Mucosa of descending colon (tissue), 3 donors: ENCODE results near the gene PARD3B. TPM values are rescaled to one million over a fixed set of nuclear protein-coding genes. Genes with fewer than 3 reads are reported as not detected.

Source experiments
- ATAC-seq: fragments of 200-7000 bp; cut with Tn5 transposase; one replicate; pipeline ENCODE4 v1.9.1; 2020; ENCODE audit warnings: mild to moderate bottlenecking, moderate library complexity
- DNase-seq, 3 donors: peaks; one replicate each; pipeline ENCODE4 v3.0.0-alpha.2; 2020
- H3K36me3 ChIP-seq: fragments of 200-600 bp; one replicate; pipeline ENCODE4 v1.8.0; 2021; ENCODE audit warnings: low read depth, mild to moderate bottlenecking
- H3K4me1 ChIP-seq: fragments of 200-600 bp; one replicate; pipeline ENCODE4 v1.8.0; 2021; ENCODE audit warnings: low read depth, mild to moderate bottlenecking
- H3K4me3 ChIP-seq: fragments of 200-600 bp; one replicate; pipeline ENCODE4 v1.8.0; 2021; ENCODE audit warnings: mild to moderate bottlenecking
- H3K9me3 ChIP-seq: fragments of 200-600 bp; one replicate; pipeline ENCODE4 v1.8.0; 2021; ENCODE audit warnings: mild to moderate bottlenecking
- intact Hi-C, 2 donors: fragments of 100-400 bp; cut with DNase I in 1 of 2; cut with micrococcal nuclease in 1 of 2; formaldehyde crosslinking; loops; one replicate each; pipeline versions ENCODE4 v1.11.0 to v1.11.1; 2022; cut with DNase I, micrococcal nuclease
- total RNA-seq, 3 donors: library from RNA; stranded (reverse); fragmentation: NEBNext Ultra II Directional in 2 of 3; extraction: Animal tissue kit (Norgen Biotek cat#: 25700) in 2 of 3; gene quantifications; one replicate each; pipeline versions ENCODE4 v1.2.1 to v1.2.4, GENCODE V29; 2021 to 2023
- TF ChIP-seq, protein P1 (sequence below): fragments of 200-600 bp; IDR thresholded peaks from one replicate; pipeline ENCODE4 v1.8.0; 2022; ENCODE audit warnings: antibody characterized with exemption, mild to moderate bottlenecking
- donor health status: DM: no; HTN: no; CAD: no; lungs with moderate emphysema.
- donor health status: DM: no; HTN: no; CAD: no.
- donor health status: DM: no; HTN: yes; CAD: no.

Gene PARD3B
- total RNA-seq, 3 donors from 2014 or later = 21.1 to 56.8 (median 44.0) TPM

DNA sequence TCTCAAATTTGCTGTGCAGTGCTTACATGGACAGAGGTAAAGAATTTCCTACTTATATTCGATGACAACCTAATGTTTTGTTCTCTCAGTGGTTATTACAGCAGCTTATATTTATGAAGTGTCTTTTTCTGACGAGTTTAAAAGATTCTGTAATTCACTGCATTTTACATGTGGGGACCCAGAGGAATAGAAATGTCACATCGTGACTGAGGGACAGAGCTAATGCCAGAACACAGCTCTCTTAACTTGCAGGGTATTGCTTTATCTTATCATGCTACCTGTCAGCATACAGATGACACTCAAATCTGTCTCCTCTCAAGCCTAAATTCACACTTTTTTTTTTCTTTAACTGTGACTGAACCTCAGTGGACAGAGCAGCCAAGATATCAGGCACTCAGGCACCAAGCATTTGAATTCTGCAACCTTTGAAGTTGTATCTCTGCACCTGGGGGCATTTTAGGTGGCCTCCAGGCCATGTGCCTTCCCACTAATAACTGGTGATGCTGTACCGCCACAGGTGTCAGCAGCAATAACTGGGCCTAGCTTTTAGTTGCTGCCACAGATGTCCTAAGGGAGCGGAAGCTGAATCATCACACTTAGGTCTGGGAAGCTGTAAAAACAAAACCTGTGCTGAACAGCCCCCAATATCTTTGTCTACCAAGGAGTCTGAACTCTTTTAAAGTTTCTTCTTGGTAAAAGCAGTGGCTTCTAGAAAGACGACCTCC, 821.2 kb downstream of the PARD3B start:
- Histone ChIP-seq H3K36me3 (no peaks in the 10 kb centered on the region), H3K4me3 (no peak overlapping the region), H3K4me1 (no peaks in the 10 kb centered on the region), H3K9me3 (no peaks in the 10 kb centered on the region)
- TF ChIP-seq, protein P1, sequence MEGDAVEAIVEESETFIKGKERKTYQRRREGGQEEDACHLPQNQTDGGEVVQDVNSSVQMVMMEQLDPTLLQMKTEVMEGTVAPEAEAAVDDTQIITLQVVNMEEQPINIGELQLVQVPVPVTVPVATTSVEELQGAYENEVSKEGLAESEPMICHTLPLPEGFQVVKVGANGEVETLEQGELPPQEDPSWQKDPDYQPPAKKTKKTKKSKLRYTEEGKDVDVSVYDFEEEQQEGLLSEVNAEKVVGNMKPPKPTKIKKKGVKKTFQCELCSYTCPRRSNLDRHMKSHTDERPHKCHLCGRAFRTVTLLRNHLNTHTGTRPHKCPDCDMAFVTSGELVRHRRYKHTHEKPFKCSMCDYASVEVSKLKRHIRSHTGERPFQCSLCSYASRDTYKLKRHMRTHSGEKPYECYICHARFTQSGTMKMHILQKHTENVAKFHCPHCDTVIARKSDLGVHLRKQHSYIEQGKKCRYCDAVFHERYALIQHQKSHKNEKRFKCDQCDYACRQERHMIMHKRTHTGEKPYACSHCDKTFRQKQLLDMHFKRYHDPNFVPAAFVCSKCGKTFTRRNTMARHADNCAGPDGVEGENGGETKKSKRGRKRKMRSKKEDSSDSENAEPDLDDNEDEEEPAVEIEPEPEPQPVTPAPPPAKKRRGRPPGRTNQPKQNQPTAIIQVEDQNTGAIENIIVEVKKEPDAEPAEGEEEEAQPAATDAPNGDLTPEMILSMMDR = no peak
- no peak for ATAC-seq
- DNase-seq = no peak
- intact Hi-C loops = no loop called here

DNA sequence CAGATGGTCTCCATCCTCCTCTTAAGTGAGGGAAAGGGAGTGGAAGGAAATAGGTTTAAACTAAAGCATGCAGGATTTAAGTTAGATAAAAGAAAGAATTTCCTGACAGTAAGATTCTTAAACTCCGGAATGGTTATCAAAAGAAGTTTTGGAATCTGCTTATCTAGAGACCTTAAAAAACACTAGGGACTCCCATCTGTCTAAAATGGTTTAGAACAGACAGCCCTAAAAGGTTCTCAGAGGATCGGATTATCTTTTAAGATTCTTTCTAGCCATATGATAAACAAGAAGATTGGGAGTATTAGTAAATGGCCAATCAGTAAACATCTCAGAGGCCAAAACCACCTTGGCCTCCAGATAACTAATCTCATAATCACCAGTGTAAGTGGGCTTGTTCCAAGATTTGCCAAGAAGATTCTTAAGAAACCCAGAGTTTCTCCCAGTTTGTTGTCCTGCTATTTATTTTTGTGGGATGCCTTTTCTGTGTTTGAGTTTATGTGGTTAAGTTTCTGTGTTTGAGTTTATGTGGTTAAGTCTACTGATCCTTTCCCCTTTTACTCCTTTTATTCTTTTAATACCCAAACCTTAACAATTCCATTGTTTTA, 822.2 kb downstream of the PARD3B start:
- H3K4me1 ChIP-seq = no peaks in the 10 kb centered on the region
- DNase-seq (no peak), ATAC-seq (no peak)
- H3K36me3 ChIP-seq = no peaks in the 10 kb centered on the region
- no peak overlapping the region for H3K4me3 ChIP-seq
- no peaks in the 10 kb centered on the region for H3K9me3 ChIP-seq
- TF ChIP-seq, protein P1 = no peak
- intact Hi-C loops = no loop called here

DNA sequence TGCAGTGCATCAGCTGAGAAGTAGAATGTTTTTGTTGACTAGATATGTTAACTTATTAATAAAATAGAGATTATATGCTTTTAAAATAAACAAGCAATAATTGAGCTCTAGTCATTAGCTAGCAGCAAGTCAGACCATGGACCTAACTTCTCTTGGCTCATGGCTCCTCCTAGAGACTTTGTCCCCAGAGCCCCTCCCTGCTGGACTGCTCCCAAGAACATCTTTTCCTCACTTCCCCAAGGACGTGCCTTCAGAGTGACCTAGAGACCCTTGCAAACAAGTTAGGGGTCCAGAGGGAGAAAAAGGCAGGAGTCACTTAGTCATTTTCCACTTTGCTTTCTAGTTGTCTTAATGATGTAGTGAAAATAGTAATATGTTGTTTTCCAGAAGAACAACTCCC, 824.5 kb downstream of the PARD3B start:
- Histone ChIP-seq H3K9me3 (no peaks in the 10 kb centered on the region), H3K4me3 (no peak overlapping the region), H3K4me1 (no peaks in the 10 kb centered on the region), H3K36me3 (no peaks in the 10 kb centered on the region)
- TF ChIP-seq, protein P1 = no peak
- intact Hi-C loops = no loop called here
- ATAC-seq (no peak), DNase-seq (no peak)

DNA sequence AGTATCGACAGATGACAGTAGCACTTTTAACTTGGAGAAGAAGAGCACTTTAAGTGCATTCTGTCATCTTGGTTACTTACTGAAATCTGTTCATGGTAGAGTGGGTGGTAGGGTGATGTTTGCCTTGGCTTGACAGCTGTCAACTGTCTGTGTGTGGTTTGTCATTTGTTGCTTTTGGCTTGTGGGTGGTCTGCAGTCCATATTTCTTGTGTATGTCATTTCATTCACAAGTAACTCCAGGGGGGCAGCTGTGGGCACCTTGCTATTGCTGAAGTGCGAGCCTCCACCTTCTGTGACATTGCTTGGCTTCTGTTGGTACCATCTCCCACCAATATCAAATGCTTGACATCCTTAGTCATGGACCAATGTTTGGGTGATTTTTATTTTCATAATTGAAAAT, 825.5 kb downstream of the PARD3B start:
- no peak overlapping the region for H3K4me3 ChIP-seq
- TF ChIP-seq, protein P1 = no peak
- ATAC-seq (no peak), DNase-seq (no peak)
- H3K36me3 ChIP-seq = no peaks in the 10 kb centered on the region
- H3K4me1 ChIP-seq = no peaks in the 10 kb centered on the region
- H3K9me3 ChIP-seq = no peaks in the 10 kb centered on the region
- intact Hi-C loops = no loop called here

DNA sequence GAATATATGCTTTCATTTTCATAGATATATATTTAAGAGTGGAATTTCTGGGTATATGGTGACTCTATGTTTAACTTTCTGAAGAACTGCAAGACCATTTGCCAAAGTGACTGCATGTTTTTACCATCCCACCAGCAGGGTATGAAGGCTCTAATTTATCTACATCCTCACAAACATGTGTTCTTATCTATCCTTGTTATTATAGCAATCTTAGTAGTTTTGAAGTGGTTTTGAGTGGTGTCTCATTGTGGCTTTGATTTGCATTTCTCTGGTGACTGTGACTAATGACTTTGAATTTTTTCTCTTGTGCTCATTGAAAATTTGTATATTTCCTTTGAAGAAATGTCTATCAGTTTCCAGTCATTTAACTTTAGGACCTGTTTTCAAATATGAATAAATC, 826.9 kb downstream of the PARD3B start:
- H3K36me3 ChIP-seq = no peaks in the 10 kb centered on the region

More for the DNA sequence above, 826.9 kb downstream of the PARD3B start:
- ATAC-seq (no peak), DNase-seq (no peak)
- Histone ChIP-seq H3K9me3 (no peaks in the 10 kb centered on the region), H3K4me1 (no peaks in the 10 kb centered on the region), H3K4me3 (no peak overlapping the region)
- TF ChIP-seq, protein P1 = no peak
- intact Hi-C loops = no loop called here
